Measurements from ENCODE around the gene CRYL1.

CRYL1 gene

GRCh38 chr13:20491926-20492435, 33.7 kb downstream of the CRYL1 start:
- DNase-seq = no peak

DNA sequence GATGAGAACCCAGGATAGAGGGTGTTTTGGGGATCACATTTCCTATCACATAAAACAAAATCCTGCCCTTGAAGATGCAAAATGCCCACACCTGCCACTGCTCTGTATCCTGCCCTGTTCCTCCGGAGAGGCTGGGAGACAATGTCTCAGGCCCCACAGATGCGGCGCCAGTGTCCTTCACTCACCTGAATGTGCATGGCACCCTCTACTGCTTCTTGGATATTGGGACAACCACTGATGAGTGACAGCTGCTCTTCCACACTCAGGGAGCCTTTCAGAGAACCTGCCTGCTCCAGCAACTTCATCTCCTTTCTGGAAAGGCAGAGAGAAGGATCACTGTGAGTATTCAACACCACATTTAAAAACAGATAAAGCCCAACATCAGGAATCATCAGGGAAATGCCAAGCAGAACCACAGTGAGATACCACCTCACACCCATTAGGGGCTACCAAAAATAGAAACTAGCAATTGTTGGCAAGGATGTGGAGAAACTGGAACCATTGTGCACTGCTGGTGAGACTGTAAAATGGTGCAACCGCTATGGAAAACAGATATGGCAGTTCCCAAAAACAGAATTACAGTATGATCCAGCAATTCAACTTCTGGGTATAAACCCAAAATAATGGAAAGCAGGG, 36.4 kb downstream of the CRYL1 start:
- DNase-seq = no peak

- no peak for DNase-seq
Measured at GRCh38 chr13:20487927-20488326, 37.7 kb downstream of the CRYL1 start.

- no peak for DNase-seq
Measured at GRCh38 chr13:20482787-20483186, 42.9 kb downstream of the CRYL1 start.

DNA sequence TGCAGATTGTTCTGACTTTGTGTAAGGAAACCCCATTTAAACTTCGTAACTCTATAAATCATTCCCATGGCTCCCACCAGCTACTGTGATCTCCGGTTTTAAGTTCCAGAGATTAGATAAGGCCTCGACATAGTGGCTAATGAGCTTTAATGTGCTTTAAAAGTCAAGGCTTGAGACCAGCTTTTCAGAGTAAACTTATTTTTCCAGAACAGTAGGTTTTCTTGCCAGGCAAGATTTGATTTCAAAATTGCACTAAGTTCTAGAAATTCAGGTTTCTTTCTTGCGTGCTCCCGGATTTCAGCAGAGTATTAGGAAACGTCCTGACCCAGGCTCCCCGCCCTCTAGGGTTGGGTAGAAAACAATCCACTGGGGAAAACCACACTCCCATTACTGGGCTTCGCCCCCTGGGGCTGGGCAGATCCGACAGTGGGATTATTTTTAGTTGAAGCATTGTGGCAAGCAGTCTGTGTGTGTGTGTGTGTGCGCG, 43.3 kb downstream of the CRYL1 start:
- DNase-seq = no peak

- DNase-seq = no peak
Measured at GRCh38 chr13:20477394-20477793, 48.3 kb downstream of the CRYL1 start.

DNA sequence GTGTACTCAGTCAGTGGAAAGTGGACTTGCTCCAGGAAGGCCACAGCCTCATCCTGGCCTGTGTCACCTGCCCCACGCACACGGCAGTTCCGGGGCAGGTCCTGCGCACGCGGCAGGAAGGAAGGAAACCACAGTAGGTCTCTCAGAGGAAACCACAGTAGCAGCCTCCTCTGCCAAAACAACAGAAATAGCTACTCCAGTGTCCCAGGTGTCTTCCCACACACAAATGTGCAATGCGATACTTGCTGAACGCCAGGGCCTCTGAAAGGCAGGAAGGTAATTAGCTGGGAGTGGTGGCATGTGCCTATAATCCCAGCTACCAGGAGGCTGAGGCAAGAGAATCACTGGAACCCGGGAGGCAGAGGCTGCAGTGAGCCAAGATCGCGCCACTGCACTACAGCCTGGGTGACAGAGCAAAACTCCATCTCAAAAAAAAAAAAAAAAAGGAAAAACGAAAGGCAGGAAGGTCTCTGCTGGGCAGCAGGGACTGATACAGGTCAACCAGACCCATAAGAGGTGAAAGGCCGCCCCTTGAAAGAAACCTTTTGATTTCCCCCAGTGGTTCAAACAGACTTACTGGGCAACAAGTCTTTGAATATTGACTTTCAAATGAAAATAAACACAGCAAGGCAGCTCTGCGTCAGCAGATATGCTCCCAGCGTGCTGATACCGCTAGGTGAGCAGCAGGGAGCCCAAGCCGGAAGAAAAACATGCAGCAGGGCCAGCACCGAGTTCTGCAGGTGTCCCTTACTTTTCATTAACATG, 49.5 kb downstream of the CRYL1 start:
- DNase-seq = no peak

GRCh38 chr13:20474515-20474914, 51.1 kb downstream of the CRYL1 start:
- no peak for DNase-seq

- no peak for DNase-seq
Measured at GRCh38 chr13:20473888-20474287, 51.8 kb downstream of the CRYL1 start.

DNA sequence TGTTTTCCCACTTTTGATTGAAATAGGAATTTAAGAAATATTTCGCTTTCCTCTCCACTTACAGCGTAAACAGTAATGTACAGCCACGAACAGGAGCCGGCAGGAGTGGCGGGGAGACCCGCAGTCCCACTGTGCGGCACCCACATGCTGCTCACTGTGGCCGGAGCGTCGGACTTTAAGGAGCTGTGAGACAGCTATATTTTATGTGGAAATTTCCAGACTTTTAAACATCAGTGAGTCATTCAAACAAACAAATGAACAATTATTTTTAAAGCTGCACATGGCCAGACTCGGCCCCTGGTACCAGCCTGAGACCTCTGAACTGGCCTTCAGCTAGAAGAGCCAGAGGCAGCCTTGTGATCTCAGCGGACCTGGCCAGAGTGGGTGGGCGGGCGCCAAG, 52.5 kb downstream of the CRYL1 start:
- no peak for DNase-seq

DNA sequence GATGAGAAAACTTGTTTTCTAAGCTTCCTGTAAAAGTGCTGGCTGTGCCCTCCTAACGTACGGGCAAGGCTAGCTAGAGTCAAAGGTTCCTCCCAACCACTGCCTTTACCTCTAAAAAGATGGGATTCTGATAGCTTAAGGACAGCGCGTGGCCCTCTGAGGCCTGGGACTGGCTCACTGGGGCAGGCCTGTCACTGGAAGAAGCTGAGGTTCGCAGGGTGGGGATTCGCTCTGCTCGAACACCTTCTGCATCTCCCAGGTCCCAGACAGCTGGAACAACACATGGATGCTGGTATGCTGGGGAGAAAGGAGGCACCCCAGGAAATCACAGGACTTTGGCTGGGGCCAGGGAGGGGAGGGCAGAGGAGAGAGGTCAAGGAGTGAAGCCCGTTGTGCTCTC, 53.1 kb downstream of the CRYL1 start:
- DNase-seq = no peak

DNA sequence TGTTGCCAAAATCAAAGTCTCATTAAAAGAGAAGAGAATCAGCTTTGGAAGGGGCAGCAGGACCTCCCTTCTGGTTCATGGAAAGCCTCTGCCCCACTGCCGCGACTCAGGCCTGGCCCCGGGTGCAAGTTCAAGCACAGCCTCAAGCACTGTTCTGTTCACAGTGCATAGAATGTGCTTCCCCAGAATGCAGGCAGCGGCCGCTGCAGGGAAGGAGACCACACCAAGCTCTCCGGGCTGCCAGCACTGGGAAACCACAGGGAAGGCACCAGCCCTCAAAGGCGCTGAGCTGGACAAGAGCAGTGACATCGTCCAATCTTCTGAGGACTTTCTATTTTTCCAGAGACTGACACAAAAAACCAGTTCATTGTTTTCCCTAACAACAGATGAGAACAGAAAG, 55.5 kb downstream of the CRYL1 start:
- DNase-seq = no peak

DNA sequence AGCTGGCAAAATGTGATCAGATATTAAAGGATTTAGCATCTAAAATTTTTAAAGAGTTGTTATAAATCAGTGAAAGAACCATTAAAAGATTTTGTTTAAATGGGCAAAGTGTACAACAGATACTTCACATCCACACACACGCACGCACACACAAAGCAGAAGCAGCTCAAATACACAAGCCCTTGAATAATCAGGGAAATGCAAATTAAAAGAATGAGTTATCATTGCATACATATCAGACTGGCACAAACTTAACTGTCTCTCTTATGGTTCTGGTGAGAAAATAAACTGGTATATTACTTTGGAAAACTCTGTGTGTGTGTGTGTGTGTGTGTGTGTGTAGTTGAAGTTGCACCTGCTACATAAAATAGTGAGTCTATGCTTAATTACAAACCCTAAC, 59.3 kb downstream of the CRYL1 start:
- DNase-seq = no peak

DNA sequence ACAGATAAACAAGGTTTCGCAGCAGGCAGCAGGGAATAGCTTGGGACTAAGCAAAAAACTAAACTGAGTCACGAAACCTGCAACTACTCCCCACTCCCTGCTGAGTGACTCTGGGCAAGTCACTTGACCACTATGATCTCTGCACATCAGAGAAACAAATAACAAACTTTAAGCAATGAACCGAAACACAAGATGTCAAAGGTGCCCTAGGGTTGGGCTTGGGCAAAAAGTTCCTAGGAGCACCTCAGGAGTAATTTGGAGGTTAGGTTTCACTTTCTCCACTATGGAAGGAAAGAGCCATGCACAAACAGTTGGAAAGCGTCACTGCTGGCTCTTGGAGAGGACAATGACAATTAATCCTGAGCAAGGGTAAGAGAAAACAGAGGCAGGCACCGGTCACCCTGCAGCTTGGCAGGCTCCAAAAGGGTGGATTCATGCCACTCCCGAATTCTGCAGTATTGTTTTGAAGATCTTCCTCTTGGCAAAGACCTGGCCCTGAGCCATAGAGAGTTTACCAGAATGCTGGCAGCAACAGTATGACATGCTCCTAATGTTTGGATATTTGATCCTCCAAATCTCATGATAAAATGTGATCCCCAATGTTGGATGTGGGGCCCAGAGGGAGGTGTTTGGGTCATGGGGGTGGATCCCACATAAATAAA, 60.3 kb downstream of the CRYL1 start:
- DNase-seq = no peak

DNA sequence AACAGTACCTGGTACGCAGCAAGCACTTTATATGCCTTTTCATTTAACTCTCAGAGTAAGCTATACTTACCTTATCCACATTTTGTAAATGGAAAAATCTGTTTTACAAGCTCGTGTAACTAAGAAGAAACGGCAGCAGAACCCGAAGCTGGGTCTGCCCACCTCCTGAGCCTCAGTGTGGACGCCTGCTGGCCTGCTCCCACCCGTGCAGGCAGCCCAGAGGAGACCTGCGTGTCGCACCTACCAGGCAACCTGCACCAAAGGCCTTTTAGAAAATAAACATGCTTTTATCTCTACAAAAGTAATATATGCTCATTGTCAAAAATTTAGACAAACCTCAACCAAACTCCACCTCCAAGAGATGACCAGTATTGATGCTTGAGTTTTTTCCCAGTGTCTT, 62.7 kb downstream of the CRYL1 start:
- no peak for DNase-seq

- DNase-seq = no peak
Measured at GRCh38 chr13:20462533-20462915, 63.1 kb downstream of the CRYL1 start.

- no peak for DNase-seq
Measured at GRCh38 chr13:20461860-20462532, 63.7 kb downstream of the CRYL1 start.

GRCh38 chr13:20461481-20461859, 64.2 kb downstream of the CRYL1 start:
- no peak for DNase-seq

GRCh38 chr13:20460761-20461160, 64.9 kb downstream of the CRYL1 start:
- no peak for DNase-seq

- no peak for DNase-seq
Measured at GRCh38 chr13:20457670-20458069, 68.0 kb downstream of the CRYL1 start.

DNA sequence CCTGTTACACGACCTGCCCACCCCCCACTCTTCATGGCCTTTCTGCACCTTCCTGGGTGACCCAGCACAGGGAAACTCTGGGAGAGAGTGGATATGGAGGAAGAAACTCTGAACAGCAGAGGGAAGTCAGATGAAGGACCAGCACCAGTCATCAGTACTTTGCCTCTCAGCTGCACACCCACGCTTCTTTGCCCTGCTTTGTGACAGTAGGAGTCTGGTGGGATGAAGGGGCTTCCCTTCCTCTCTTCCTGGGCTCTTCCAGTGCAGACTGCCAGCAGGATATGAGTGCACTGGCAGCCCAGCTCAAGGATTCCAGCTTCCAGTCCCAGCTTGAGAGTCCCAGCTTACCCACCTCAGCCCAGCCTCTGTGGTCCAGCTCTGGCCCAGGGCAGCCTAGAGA, 68.9 kb downstream of the CRYL1 start:
- no peak for DNase-seq

DNA sequence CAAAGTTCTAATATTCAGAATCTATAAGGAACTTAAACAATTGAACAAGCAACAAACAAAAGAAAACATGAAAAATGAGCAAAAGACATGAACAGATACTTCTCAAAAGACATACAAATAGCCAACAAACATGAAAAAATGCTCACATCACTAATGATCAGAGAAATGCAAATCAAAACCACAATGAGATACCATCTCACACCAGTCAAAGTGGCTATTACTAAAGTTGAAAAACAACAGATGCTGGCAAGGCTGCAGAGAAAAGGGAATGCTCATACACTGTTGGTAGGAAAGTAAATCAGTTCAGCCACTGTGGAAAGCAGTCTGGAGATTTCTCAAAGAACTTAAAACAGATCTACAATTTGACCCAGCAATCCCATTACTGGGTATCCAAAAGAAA, 74.3 kb downstream of the CRYL1 start:
- DNase-seq = no peak

- DNase-seq = no peak
Measured at GRCh38 chr13:20448470-20448869, 77.2 kb downstream of the CRYL1 start.
